PFSK-1 (cell line): ENCODE results near the gene PLCH2.

Experiments
- FOXP2 ChIP-seq: optimal IDR thresholded peaks from 2 replicates; pipeline ENCODE3; 2011; ENCODE audit warnings: borderline replicate concordance, control low read depth, inconsistent platforms; ENCODE audit not compliant: insufficient read depth; ENCODE audit errors: extremely low read length, extremely low read depth
- POLR2AphosphoS5 ChIP-seq: IDR thresholded peaks from 2 replicates; pipeline ENCODE4 v1.6.1; 2012; ENCODE audit warnings: low read depth, mild to moderate bottlenecking, control low read depth, low read length, moderate library complexity
- REST ChIP-seq, 2 experiments: IDR thresholded peaks; 2 replicates each; pipeline versions ENCODE4 v1.6.1 to v1.8.0; 2011 to 2012; ENCODE audit warnings: low read depth in 2 of 2, low read length in 2 of 2, control low read depth in 1 of 2, inconsistent platforms in 1 of 2, mild to moderate bottlenecking in 1 of 2, moderate library complexity in 1 of 2; ENCODE audit not compliant: insufficient read depth in 1 of 2
- SIN3A ChIP-seq: IDR thresholded peaks from 2 replicates; pipeline ENCODE4 v1.6.1; 2012; ENCODE audit warnings: mild to moderate bottlenecking, low read length, moderate library complexity, borderline replicate concordance; ENCODE audit not compliant: insufficient read depth
- TAF1 ChIP-seq: IDR thresholded peaks from 2 replicates; pipeline ENCODE4 v1.6.1; 2012; ENCODE audit warnings: low read length, control low read depth, borderline replicate concordance; ENCODE audit not compliant: insufficient read depth

Gene PLCH2

GRCh38 chr1:2554621-2555387 lies 78.7 kb downstream of the PLCH2 start:
- TF ChIP-seq SIN3A: no peak
- no peak for TF ChIP-seq REST (IDR thresholded peaks at IDR 0.05; ENCODE audit: insufficient read depth in 1 of 2, low read depth in 2 of 2, low read length in 2 of 2)
- no peak for TF ChIP-seq TAF1
- TF ChIP-seq FOXP2: no peak
- TF ChIP-seq POLR2AphosphoS5: no peak
